CD4-positive, alpha-beta T cell treated with Interleukin-17A for 4 hours (primary cell): ENCODE data around the gene SOAT2.

ENCODE experiments used
- DNase-seq: peaks from one replicate; pipeline ENCODE4 v3.0.0-alpha.2; 2020; ENCODE audit warnings: mixed read lengths

SOAT2 gene, protein sequence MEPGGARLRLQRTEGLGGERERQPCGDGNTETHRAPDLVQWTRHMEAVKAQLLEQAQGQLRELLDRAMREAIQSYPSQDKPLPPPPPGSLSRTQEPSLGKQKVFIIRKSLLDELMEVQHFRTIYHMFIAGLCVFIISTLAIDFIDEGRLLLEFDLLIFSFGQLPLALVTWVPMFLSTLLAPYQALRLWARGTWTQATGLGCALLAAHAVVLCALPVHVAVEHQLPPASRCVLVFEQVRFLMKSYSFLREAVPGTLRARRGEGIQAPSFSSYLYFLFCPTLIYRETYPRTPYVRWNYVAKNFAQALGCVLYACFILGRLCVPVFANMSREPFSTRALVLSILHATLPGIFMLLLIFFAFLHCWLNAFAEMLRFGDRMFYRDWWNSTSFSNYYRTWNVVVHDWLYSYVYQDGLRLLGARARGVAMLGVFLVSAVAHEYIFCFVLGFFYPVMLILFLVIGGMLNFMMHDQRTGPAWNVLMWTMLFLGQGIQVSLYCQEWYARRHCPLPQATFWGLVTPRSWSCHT

DNA sequence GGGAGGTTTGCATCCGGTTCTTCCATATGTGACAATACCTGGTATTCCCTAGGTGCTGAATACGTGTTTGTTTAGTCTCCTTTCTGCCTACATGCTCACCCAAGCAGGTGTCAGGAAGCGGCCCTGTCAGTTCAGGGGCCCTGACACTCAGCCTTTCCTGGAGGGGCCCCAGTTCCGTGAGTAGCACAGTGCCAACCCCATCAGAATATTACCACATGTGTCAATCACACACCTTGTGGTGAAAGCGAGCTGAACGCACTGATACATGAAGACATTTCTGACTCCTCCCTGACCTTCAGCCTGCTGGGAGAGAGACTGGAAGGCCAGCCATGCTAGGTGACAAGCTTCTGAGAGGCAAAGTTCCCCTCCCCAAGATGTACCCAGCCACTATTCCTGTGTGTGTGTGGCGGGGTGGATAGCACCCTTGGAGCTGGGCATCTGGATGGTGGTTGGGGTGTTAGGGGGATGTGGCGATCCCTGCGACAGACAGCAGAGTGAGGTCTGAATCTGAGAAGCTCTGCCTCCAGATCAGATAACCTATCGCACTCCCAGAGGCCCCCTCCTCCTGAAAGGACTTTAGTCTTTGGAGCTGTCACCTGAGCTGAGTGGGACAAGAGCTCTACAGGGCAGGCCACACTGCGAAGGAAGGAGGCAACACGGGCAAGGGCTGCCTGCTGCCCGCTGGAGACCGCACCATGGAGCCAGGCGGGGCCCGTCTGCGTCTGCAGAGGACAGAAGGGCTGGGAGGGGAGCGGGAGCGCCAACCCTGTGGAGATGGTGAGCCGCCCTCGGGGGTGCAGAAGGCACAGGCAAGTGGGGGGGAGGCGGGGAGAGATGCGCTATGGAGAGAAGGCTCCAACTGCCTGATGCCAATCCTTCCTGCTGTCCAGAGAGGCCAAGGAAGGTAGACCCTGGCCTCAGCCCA is at the start of gene SOAT2:
SOAT2 (plus strand) TSS at position 604 of the 925 bp plus-strand sequence; CDS start at position 696, 92 bp downstream.
- DNase-seq: peak; percentile 70

DNA sequence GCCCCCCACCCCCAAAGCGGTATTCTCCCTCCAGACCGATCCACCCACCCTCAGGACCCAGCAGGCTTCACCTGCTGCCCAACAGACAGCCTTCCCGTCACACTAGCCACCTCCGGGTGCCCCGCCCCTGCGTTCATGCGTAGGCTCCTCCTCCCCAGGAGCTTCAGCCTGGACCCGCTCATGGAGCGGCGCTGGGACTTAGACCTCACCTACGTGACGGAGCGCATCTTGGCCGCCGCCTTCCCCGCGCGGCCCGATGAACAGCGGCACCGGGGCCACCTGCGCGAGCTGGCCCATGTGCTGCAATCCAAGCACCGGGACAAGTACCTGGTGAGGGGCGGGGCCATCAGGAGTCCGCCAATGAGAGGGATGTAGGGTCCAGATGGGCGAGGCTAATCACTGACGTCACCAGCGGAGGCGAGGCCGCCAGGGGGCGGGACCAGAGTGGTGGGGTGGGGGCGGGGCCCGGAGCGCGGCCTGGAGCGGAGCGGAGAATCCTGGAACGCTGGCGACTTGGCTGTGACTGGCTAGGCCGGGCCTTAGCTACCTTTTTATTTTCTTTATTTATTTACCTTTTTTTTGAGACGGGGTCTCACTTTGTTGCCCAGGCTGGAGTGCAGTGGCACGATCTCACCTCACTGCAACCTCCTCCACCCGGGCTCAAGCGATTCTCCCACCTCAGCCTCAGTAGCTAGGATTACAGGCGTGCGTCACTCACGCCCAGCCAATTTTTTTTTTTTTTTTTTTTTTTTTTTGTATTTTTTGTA is 49.0 kb upstream of the SOAT2 start:
- peak; percentile 96 for DNase-seq

DNA sequence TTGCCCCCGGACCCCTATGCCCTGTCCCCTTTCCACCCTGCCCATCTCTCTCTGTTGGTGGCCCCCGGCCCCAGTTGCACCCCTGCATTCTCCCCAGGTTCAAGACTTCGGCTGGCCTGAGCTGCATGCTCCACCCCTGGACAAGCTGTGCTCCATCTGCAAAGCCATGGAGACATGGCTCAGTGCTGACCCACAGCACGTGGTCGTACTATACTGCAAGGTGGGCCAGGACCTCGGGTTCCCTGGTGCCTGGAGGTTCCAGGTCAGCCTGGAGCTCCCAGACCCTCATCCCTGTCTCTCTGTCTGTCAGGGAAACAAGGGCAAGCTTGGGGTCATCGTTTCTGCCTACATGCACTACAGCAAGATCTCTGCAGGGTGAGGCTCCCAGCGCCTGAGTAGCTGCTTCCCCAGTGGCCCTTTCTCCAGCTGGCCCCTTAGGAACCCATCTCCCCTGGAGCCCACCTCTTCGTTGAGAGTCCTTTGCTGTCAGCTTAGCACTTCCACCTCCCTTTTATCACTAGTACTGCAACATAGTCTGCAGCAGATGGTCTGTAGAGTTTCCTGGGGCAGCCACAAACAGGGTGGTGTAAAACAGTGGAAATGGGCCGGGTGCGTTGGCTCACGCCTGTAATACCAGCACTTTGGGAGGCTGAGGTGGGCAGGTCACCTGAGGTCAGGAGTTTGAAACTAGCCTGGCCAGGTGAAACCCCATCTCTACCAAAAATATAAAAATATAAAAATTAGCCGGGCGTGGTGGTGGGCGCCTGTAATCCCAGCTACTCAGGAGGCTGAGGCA is 47.6 kb upstream of the SOAT2 start:
- DNase-seq: no peak

DNA sequence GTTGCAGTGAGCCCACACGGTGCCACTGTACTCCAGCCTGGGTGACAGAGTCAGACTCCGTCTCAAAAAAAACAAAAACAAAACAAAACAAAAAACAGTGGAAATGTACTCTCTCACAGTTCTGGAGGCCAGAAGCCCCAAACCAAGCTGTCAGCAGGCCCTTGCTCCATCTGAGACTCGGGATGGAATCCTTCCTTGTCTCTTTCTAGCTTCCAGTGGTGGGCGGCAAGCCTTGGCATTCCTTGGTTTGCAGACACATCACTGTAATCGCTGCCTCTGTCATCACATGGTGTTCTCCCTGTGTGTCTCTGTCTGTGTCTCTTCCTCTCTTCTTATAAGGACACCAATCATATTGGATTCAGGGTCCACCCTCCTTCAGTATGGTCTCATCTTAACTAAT is 47.0 kb upstream of the SOAT2 start:
- DNase-seq: no peak

DNA sequence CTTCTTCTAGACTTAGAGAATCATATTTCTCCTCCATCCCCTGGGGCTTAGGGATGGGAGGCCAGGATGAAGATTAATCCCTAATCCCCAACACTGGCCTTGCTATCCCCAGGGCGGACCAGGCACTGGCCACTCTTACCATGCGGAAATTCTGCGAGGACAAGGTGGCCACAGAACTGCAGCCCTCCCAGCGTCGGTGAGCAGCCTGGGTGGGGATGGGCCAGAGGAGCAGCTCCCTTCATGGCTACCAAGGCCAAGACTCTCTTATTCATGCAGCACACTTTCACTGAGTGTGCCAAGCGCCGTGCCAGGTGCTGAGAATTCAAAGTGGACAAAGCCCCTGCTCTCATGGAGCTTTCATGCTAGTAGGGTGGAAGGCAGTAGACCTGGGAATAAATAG is 46.4 kb upstream of the SOAT2 start:
- DNase-seq: no peak

DNA sequence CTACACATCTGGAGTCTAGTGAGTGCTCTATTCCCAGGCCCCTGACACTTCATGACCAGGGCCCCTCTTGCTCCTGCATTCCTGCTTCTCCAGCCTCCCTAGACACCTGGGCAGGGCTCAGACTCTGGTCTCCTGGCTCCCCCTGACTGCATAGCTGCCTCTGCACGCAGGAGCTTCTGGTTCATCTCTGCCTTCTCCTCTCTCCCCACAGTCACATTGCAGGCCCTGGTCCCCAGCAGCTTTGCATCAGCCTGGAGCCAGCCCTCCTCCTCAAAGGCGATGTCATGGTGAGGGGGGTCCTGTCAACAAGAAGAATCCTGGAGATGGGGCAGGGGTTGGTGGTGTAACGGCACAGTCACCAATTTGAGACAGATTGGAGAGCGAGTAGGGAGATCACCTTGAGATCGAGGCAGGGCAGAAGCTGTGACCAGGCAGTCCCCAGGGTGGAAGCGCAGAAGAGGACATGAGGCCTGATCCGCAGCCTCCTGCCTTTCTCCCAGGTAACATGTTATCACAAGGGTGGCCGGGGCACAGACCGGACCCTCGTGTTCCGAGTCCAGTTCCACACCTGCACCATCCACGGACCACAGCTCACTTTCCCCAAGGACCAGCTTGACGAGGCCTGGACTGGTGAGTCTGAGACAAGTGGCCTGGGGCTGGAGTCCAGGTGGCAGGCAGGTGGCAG is 45.3 kb upstream of the SOAT2 start:
- no peak for DNase-seq

DNA sequence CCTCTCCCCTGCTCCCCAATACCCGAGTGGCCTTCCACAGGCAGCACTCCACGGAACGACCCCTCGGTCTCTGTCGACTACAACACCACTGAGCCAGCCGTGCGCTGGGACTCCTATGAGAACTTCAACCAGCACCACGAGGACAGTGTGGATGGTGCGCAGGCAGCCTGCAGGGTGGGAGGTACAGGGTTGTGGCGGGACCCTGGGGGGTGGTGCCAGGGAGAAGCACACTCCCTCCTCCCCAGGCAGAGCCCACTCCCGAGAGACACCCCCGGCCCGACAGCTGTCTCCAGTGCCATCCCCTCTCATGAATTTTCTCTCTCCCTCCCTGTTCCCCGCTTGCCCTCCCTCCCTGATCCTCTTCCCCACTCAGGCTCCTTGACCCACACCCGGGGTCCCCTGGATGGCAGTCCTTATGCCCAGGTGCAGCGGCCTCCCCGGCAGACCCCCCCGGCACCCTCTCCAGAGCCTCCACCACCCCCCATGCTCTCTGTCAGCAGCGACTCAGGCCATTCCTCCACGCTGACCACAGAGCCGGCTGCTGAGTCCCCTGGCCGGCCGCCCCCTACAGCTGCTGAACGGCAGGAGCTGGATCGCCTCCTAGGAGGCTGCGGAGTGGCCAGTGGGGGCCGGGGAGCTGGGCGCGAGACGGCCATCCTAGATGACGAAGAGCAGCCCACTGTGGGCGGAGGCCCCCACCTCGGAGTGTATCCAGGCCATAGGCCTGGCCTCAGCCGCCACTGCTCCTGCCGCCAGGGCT is 44.4 kb upstream of the SOAT2 start:
- DNase-seq: no peak

DNA sequence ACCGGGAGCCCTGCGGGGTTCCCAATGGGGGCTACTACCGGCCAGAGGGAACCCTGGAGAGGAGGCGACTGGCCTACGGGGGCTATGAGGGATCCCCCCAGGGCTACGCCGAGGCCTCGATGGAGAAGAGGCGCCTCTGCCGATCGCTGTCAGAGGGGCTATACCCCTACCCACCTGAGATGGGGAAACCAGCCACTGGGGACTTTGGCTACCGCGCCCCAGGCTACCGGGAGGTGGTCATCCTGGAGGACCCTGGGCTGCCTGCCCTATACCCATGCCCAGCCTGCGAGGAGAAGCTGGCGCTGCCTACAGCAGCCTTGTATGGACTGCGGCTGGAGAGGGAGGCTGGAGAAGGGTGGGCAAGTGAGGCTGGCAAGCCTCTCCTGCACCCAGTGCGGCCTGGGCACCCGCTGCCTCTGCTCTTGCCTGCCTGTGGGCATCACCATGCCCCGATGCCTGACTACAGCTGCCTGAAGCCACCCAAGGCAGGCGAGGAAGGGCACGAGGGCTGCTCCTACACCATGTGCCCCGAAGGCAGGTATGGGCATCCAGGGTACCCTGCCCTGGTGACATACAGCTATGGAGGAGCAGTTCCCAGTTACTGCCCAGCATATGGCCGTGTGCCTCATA is 43.7 kb upstream of the SOAT2 start:
- DNase-seq: no peak

DNA sequence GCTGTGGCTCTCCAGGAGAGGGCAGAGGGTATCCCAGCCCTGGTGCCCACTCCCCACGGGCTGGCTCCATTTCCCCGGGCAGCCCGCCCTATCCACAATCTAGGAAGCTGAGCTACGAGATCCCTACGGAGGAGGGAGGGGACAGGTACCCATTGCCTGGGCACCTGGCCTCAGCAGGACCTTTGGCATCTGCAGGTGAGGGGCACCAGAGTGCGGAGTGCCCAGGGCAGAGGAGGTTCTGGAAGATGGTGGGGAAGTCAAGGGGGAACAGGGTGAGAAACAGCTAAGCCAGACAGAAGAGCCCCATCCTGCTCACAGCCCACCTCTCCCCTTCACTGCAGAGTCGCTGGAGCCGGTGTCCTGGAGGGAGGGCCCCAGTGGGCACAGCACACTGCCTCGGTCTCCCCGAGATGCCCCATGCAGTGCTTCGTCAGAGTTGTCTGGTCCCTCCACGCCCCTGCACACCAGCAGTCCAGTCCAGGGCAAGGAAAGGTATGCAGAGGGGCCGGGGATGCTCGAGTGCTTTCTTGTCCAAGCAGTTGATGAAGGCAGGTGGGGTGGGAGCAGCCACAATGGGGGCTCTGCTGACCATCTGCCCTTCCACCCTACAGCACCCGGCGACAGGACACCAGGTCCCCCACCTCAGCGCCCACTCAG is 43.1 kb upstream of the SOAT2 start:
- DNase-seq: no peak

DNA sequence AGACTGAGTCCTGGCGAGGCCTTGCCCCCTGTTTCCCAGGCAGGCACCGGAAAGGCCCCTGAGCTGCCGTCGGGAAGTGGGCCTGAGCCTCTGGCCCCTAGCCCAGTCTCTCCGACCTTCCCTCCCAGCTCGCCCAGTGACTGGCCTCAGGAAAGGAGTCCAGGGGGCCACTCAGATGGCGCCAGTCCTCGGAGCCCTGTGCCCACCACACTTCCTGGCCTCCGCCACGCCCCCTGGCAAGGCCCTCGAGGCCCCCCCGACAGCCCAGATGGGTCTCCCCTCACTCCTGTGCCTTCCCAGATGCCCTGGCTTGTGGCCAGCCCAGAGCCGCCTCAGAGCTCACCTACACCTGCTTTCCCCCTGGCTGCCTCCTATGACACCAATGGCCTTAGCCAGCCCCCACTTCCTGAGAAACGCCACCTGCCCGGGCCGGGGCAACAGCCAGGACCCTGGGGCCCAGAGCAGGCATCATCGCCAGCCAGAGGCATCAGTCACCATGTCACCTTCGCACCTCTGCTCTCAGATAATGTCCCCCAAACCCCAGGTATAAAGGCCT is 42.5 kb upstream of the SOAT2 start:
- DNase-seq: no peak

DNA sequence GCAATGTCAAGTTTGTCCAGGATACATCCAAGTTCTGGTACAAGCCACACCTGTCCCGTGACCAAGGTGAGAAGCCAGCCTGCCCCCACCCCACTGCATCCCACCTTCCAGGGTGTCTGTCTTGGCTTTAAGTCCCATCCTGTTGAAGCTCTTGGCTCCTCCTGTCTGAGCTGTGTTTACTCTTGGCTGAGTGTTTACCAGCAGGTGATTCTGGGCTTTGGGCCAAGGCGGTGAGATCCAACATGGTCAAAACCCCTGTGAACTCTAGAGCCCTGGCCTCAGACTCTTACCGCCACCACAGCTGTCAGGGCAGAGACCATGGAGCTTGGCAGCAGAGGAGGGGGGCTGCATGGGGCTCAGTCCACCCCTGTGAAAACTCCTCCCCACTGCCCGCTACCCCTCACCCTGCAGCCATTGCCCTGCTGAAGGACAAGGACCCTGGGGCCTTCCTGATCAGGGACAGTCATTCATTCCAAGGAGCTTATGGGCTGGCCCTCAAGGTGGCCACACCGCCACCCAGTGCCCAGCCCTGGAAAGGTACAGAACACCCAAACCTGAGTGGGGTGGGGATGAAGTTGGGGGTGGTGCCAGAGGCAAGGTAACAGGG is 41.8 kb upstream of the SOAT2 start:
- no peak for DNase-seq

DNA sequence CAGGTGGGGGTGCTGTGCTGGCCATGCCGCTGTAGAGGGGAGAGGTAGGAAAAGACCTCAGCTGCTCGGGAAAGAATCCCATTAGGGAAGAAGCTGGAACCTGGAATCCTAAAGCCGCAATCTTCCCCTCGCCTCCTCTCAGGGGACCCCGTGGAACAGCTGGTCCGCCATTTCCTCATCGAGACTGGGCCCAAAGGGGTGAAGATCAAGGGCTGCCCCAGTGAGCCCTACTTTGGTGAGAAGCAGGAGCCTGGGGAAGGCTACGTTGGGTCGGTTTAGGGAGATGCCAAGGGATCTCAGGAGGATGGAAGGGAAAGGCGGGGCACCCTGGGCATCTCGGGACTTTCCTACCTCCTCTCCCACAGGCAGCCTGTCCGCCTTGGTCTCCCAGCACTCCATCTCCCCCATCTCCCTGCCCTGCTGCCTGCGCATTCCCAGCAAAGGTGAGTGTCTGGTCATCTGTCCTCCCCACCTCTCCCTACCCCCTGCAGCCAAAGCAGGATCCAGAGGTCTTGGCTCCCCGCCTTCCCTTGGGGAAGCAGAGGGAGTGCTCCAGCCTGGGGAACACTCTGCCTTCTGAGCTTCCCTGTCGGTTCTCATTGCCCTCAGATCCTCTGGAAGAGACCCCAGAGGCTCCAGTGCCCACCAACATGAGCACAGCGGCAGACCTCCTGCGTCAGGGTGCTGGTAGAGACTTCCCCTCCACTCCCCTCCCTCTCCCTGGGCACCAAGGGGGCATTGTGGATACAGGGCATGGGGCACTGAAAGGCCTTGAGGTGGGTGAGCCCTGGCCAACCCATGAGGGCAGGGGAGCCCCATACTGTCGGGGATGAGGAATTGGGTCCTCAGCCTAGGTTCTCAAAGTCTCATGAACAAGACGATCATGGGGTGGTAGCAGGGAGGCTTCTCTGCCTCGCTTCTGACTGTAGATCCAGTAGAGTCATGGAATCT is 41.0 kb upstream of the SOAT2 start:
- no peak for DNase-seq

DNA sequence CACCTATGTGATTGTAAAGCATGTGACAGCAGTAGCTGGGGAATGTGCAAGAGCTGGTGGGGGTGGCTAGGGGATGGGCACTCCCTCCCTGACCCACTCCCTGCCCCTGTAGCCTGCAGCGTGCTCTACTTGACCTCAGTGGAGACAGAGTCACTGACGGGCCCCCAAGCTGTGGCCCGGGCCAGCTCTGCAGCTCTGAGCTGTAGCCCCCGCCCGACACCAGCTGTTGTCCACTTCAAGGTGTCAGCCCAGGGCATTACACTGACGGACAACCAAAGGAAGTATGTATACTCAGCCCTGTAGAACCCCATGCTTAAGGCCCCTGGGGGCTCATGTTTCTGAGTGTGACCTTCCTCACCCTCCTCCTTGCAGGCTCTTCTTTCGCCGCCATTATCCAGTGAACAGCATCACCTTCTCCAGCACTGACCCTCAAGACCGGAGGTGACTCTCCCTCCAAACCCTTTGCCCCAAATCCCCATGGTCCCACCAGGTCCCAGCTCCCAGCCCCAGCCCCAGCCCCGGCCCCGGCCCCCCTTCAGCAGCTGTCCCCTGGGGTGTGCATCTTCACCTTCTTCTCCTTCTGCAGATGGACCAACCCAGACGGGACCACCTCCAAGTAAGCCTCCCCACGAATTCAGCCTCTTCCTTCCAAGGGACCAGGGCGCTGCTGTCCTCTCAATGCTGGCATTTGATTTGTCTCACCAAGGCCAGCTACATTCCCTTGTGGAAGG is 40.1 kb upstream of the SOAT2 start:
- DNase-seq: no peak

DNA sequence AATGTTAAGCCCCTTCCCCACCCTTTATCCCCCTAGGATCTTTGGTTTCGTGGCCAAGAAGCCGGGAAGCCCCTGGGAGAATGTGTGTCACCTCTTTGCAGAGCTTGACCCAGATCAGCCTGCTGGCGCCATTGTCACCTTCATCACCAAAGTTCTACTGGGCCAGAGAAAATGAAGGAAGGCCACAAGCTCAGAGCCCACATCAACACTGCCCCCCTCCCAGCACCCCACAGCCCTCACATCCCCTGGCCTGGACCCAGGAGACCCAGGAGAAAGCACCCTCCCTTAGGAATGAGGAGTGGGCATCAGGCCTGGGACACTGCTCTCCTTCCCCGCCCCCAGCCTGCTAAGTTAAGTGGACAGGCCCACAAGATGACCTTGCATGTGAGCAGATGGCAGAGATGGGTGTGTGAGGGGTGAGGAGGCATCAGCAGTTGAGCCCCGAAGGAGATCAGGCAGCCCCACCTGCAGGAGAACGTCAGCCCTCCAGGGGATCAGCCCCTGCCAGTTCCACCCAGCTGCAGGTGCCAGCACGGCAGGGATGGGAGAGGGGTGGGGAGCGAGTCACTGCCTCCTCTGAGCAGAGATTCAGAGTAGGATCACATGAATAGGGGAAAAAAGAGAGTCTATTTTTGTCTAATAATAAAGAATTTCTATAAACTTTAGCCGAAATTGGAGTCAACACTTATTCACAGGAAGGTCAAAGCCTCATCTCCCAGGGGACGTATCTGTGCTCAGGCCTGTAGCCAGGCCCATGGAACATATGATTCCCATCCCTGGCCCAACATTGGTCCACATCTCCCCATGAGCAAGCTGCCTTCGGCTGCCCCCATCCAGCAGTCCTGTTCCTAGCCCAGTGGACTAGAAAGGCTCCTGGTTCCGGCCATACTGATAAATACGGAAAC is 39.3 kb upstream of the SOAT2 start:
- DNase-seq: no peak

DNA sequence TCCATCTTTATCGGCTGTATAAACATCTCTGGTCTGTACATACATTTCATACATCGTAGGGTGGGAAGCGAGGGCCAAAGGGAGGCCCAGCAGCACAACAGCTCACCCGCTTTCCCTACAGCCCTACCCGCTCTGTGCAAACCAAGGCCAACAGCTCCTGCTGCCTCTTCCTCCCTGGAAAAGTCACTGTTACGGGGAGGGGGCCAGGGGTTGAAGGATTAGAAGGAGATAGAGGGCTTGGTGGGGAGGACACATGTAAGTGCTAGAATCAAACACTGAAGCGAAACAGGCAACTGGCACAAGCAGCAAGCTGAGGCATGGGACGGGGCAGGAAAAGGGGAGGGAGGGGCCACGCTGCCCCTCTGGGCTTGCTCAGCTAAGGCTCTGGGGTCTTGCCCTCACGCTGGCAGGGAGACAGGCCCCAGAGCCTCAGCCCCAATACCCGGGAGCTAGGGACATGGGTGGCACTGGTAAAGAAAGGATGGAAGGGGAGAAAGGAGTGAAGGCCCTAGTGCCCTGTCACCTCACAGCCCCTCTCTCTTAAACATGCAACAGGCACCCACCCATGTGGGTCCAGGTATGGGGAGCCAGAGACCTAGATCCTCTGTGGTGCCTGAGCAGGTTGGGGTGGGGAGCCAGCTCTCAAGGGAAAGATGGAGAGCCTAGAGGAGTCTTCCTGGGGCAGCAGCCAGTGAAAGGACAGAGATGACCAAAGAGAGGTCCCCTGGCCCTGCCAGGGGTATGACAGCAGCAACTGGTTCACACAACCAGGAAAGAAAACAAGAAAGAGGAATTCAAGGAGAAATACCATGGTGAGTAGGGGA is 38.5 kb upstream of the SOAT2 start:
- DNase-seq: no peak
